Stimulated activated CD4-positive, alpha-beta T cell treated with anti-CD3 and anti-CD28 coated beads, Interleukin-1b, Interleukin-23, amount 100 ng/mL, for 4 hours (primary cell): Measurements from ENCODE around the gene KCNAB1.
"Not testable (repeated sequence)": the region's sequence is repeated elsewhere in the genome, so short reads cannot be mapped to it uniquely, and the experiment has no call there.

Source experiments
- DNase-seq, 2 donors: peaks; one replicate each; pipeline ENCODE4 v3.0.0-alpha.2; 2020; ENCODE audit warnings: low read depth in 2 of 2

The KCNAB1 gene

GRCh38 chr3:156137397-156137796 is 17.0 kb downstream of the KCNAB1 start:
- not testable (repeated sequence) for DNase-seq

- no peak for DNase-seq
Observed at GRCh38 chr3:156140001-156140595, 19.7 kb downstream of the KCNAB1 start.

GRCh38 chr3:156142702-156143101 is 22.3 kb downstream of the KCNAB1 start:
- no peak for DNase-seq

- no peak for DNase-seq
Observed at GRCh38 chr3:156143136-156143535, 22.8 kb downstream of the KCNAB1 start.

GRCh38 chr3:156144060-156144459 is 23.7 kb downstream of the KCNAB1 start:
- no peak for DNase-seq

- DNase-seq: no peak
Observed at GRCh38 chr3:156145866-156146265, 25.5 kb downstream of the KCNAB1 start.

GRCh38 chr3:156148345-156148945 is 28.1 kb downstream of the KCNAB1 start:
- DNase-seq: no peak

GRCh38 chr3:156148946-156149381 is 28.6 kb downstream of the KCNAB1 start:
- DNase-seq: no peak

- no peak for DNase-seq
Observed at GRCh38 chr3:156149876-156150275, 29.5 kb downstream of the KCNAB1 start.

- no peak for DNase-seq
Observed at GRCh38 chr3:156150434-156151066, 30.2 kb downstream of the KCNAB1 start.

GRCh38 chr3:156151824-156152428 is 31.5 kb downstream of the KCNAB1 start:
- peak; percentile 23 to 31 for DNase-seq

GRCh38 chr3:156158656-156159295 is 38.4 kb downstream of the KCNAB1 start:
- no peak for DNase-seq

GRCh38 chr3:156160647-156161046 is 40.3 kb downstream of the KCNAB1 start:
- DNase-seq: no peak

GRCh38 chr3:156161172-156161571 is 40.8 kb downstream of the KCNAB1 start:
- DNase-seq: no peak

- no peak for DNase-seq
Observed at GRCh38 chr3:156163848-156164247, 43.5 kb downstream of the KCNAB1 start.

GRCh38 chr3:156166808-156167207 is 46.4 kb downstream of the KCNAB1 start:
- DNase-seq: no peak

GRCh38 chr3:156170571-156170970 is 50.2 kb downstream of the KCNAB1 start:
- no peak for DNase-seq

GRCh38 chr3:156171281-156172267 is 51.2 kb downstream of the KCNAB1 start:
- no peak for DNase-seq

- DNase-seq: no peak
Observed at GRCh38 chr3:156172536-156172935, 52.2 kb downstream of the KCNAB1 start.

- DNase-seq: no peak
Observed at GRCh38 chr3:156174229-156174847, 54.0 kb downstream of the KCNAB1 start.

GRCh38 chr3:156175570-156175969 is 55.2 kb downstream of the KCNAB1 start:
- no peak for DNase-seq
